A673 (cell line): Measurements from ENCODE around the gene MFNG.

Experiments
- EZH2 ChIP-seq: fragments of 200-600 bp; sonication (generic); IDR thresholded peaks from 2 replicates; pipeline ENCODE4 v1.6.1; 2017; ENCODE audit warnings: borderline replicate concordance, low read depth, mild to moderate bottlenecking, mixed read lengths, antibody characterized with exemption, low read length; ENCODE audit not compliant: poor library complexity, severe bottlenecking
- TF ChIP-seq, protein P1 (sequence below): fragments of 300-800, 200-600 bp; sonication (generic); conservative IDR thresholded peaks from 2 replicates; pipeline ENCODE4 v1.5.1; 2017; ENCODE audit warnings: low read depth, mild to moderate bottlenecking, antibody characterized with exemption, low read length, moderate library complexity, mixed read lengths

DNA sequence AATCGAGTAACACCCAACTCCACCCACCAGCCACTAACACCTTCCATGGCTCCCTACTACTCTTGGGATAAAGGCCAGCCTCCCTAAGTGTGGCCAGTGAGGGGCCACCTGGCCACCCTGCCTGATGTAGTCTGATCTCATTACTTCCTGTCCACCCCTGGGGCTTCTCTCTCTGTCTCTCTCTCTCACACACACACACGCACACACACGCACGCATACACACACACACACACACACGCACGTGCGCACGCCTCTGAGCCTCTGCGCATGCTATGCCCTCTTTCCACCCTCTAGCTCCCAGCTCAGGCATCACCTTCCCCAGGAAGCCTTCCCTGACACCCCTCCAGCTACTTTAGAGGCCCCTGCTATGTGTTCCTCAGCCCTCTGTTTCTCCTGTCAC lies 3.9 kb downstream of the MFNG start:
- TF ChIP-seq, protein P1, sequence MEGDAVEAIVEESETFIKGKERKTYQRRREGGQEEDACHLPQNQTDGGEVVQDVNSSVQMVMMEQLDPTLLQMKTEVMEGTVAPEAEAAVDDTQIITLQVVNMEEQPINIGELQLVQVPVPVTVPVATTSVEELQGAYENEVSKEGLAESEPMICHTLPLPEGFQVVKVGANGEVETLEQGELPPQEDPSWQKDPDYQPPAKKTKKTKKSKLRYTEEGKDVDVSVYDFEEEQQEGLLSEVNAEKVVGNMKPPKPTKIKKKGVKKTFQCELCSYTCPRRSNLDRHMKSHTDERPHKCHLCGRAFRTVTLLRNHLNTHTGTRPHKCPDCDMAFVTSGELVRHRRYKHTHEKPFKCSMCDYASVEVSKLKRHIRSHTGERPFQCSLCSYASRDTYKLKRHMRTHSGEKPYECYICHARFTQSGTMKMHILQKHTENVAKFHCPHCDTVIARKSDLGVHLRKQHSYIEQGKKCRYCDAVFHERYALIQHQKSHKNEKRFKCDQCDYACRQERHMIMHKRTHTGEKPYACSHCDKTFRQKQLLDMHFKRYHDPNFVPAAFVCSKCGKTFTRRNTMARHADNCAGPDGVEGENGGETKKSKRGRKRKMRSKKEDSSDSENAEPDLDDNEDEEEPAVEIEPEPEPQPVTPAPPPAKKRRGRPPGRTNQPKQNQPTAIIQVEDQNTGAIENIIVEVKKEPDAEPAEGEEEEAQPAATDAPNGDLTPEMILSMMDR: no peak
- no peak for TF ChIP-seq EZH2
